Measurements from ENCODE around the gene CDK2.

- TF ChIP-seq JUN (IDR thresholded peaks at IDR 0.05) (no peak), ESRRA (IDR thresholded peaks at IDR 0.05; ENCODE audit: borderline replicate concordance, low read length) (no peak), CBX2 (IDR thresholded peaks at IDR 0.05; ENCODE audit: borderline replicate concordance, low read depth) (no peak), SMC3 (IDR thresholded peaks at IDR 0.05) (no peak)
- TF ChIP-seq, protein P1, sequence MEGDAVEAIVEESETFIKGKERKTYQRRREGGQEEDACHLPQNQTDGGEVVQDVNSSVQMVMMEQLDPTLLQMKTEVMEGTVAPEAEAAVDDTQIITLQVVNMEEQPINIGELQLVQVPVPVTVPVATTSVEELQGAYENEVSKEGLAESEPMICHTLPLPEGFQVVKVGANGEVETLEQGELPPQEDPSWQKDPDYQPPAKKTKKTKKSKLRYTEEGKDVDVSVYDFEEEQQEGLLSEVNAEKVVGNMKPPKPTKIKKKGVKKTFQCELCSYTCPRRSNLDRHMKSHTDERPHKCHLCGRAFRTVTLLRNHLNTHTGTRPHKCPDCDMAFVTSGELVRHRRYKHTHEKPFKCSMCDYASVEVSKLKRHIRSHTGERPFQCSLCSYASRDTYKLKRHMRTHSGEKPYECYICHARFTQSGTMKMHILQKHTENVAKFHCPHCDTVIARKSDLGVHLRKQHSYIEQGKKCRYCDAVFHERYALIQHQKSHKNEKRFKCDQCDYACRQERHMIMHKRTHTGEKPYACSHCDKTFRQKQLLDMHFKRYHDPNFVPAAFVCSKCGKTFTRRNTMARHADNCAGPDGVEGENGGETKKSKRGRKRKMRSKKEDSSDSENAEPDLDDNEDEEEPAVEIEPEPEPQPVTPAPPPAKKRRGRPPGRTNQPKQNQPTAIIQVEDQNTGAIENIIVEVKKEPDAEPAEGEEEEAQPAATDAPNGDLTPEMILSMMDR (IDR thresholded peaks at IDR 0.05): no peak
Measured at GRCh38 chr12:55985341-55985740, 18.7 kb downstream of the CDK2 start.

All from A549 (cell line).